Stomach (tissue), 4 donors: ENCODE measurements around the gene WDR4.

Experiments used
- POLR2A ChIP-seq, 4 donors: fragments of 450-650 bp; IDR thresholded peaks; one replicate each; pipeline ENCODE4 v1.6.1; 2016; ENCODE audit warnings: antibody characterized with exemption in 4 of 4, control low read depth in 2 of 4, mild to moderate bottlenecking in 1 of 4, moderate library complexity in 1 of 4
- TF ChIP-seq, protein P1 (sequence below), 7 experiments: fragments of 450-650 bp in 4 of 7; fragments of 200-600 bp in 3 of 7; sonication (generic) in 3 of 7; IDR thresholded peaks; one replicate each; pipeline ENCODE4 v1.5.1; 2016 to 2019; ENCODE audit warnings: antibody characterized with exemption in 7 of 7, control low read depth in 2 of 7, mild to moderate bottlenecking in 1 of 7

- TF ChIP-seq, protein P1, sequence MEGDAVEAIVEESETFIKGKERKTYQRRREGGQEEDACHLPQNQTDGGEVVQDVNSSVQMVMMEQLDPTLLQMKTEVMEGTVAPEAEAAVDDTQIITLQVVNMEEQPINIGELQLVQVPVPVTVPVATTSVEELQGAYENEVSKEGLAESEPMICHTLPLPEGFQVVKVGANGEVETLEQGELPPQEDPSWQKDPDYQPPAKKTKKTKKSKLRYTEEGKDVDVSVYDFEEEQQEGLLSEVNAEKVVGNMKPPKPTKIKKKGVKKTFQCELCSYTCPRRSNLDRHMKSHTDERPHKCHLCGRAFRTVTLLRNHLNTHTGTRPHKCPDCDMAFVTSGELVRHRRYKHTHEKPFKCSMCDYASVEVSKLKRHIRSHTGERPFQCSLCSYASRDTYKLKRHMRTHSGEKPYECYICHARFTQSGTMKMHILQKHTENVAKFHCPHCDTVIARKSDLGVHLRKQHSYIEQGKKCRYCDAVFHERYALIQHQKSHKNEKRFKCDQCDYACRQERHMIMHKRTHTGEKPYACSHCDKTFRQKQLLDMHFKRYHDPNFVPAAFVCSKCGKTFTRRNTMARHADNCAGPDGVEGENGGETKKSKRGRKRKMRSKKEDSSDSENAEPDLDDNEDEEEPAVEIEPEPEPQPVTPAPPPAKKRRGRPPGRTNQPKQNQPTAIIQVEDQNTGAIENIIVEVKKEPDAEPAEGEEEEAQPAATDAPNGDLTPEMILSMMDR (IDR thresholded peaks at IDR 0.05): no peak
- TF ChIP-seq POLR2A (IDR thresholded peaks at IDR 0.05): no peak
Measured at GRCh38 chr21:42847051-42847707, 32.2 kb downstream of the WDR4 start.
